Neural cell (in vitro differentiated cells): ENCODE measurements around the gene PPP1R13B. TPM values are rescaled to one million over a fixed set of nuclear protein-coding genes. Genes with fewer than 3 reads are reported as not detected.

Source experiments
- H2AFZ ChIP-seq: fragments of 200-600, 300-800 bp; sonication (generic), shearing (Covaris generic); 2 replicates; pipeline ENCODE4 v1.6.0; 2014; ENCODE audit warnings: low read depth, mild to moderate bottlenecking, antibody characterized with exemption, low read length, moderate library complexity
- H3F3A ChIP-seq: fragments of 200-600 bp; shearing (Covaris generic); 2 replicates; pipeline ENCODE4 v1.6.1; 2016; ENCODE audit warnings: mild to moderate bottlenecking, moderate library complexity, mixed read lengths, antibody characterized with exemption, low read length; ENCODE audit not compliant: insufficient read depth, poor library complexity, severe bottlenecking
- H3K27ac ChIP-seq: fragments of 200-600, 300-800 bp; sonication (generic), shearing (Covaris generic); 2 replicates; pipeline ENCODE4 v1.5.1; 2014; ENCODE audit warnings: mild to moderate bottlenecking, low read length, moderate library complexity
- H3K27me3 ChIP-seq: fragments of 300-800, 200-600 bp; sonication (generic), shearing (Covaris generic); 2 replicates; pipeline ENCODE4 v1.6.0; 2014; ENCODE audit warnings: mild to moderate bottlenecking, low read depth, low read length, moderate library complexity; ENCODE audit not compliant: insufficient read depth
- H3K36me3 ChIP-seq: fragments of 300-800, 200-600 bp; sonication (generic), shearing (Covaris generic); 2 replicates; pipeline ENCODE4 v1.5.1; 2014; ENCODE audit warnings: mild to moderate bottlenecking, antibody characterized with exemption, low read length, moderate library complexity; ENCODE audit not compliant: insufficient read depth
- H3K4me2 ChIP-seq: fragments of 300-800, 200-600 bp; sonication (generic), shearing (Covaris generic); 2 replicates; pipeline ENCODE4 v1.6.0; 2014; ENCODE audit warnings: mild to moderate bottlenecking, low read length
- H3K4me3 ChIP-seq: fragments of 300-800, 200-600 bp; sonication (generic), shearing (Covaris generic); 2 replicates; pipeline ENCODE4 v1.5.1; 2014; ENCODE audit warnings: mild to moderate bottlenecking, low read length, moderate library complexity
- H3K79me2 ChIP-seq: fragments of 200-600 bp; shearing (Covaris generic); replicated peaks from 2 replicates; pipeline ENCODE4 v1.6.0; 2014; ENCODE audit warnings: mild to moderate bottlenecking, low read length, moderate library complexity; ENCODE audit not compliant: insufficient read depth
- H3K9ac ChIP-seq: fragments of 300-800, 200-600 bp; sonication (generic), shearing (Covaris generic); 2 replicates; pipeline ENCODE4 v1.6.1; 2016; ENCODE audit warnings: mild to moderate bottlenecking, low read length, mixed read lengths
- H3K9me2 ChIP-seq: fragments of 200-600 bp; shearing (Covaris generic); 2 replicates; pipeline ENCODE4 v1.6.1; 2016; ENCODE audit warnings: mild to moderate bottlenecking, low read length, mixed read lengths; ENCODE audit not compliant: insufficient read depth
- H3K9me3 ChIP-seq: fragments of 200-600, 300-800 bp; sonication (generic), shearing (Covaris generic); 2 replicates; pipeline ENCODE4 v1.6.1; 2016; ENCODE audit warnings: mild to moderate bottlenecking, mixed run types, low read length, moderate library complexity, mixed read lengths
- H4K20me1 ChIP-seq: fragments of 200-600 bp; shearing (Covaris generic); 2 replicates; pipeline ENCODE4 v1.6.1; 2016; ENCODE audit warnings: mild to moderate bottlenecking, mixed run types; ENCODE audit not compliant: insufficient read depth
- EP300 ChIP-seq: fragments of 450-650 bp; conservative IDR thresholded peaks from 2 replicates; pipeline ENCODE4 v1.6.1; 2014; ENCODE audit warnings: antibody characterized with exemption, mild to moderate bottlenecking, moderate library complexity; ENCODE audit not compliant: poor library complexity, severe bottlenecking
- EZH2 ChIP-seq: fragments of 200-600, 300-800 bp; shearing (Covaris generic), sonication (generic); IDR thresholded peaks from 2 replicates; pipeline ENCODE4 v1.6.1; 2014; ENCODE audit warnings: antibody characterized with exemption, low read length, borderline replicate concordance, mild to moderate bottlenecking; ENCODE audit not compliant: insufficient read depth, poor library complexity, severe bottlenecking
- MXI1 ChIP-seq: fragments of 450-650 bp; conservative IDR thresholded peaks from 2 replicates; pipeline ENCODE4 v1.6.1; 2014; ENCODE audit warnings: antibody characterized with exemption, mild to moderate bottlenecking; ENCODE audit not compliant: poor library complexity, severe bottlenecking
- POLR2AphosphoS5 ChIP-seq: IDR thresholded peaks from 2 replicates; pipeline ENCODE4 v1.6.1; 2012
- RAD21 ChIP-seq: fragments of 450-650 bp; conservative IDR thresholded peaks from 2 replicates; pipeline ENCODE4 v1.6.1; 2014; ENCODE audit warnings: antibody characterized with exemption, mild to moderate bottlenecking, moderate library complexity
- REST ChIP-seq: IDR thresholded peaks from 2 replicates; pipeline ENCODE4 v1.6.1; 2012; ENCODE audit warnings: borderline replicate concordance
- SMC3 ChIP-seq: fragments of 450-650 bp; conservative IDR thresholded peaks from 2 replicates; pipeline ENCODE4 v1.6.1; 2014; ENCODE audit warnings: antibody characterized with exemption, mild to moderate bottlenecking, moderate library complexity; ENCODE audit not compliant: poor library complexity
- TAF1 ChIP-seq: IDR thresholded peaks from 2 replicates; pipeline ENCODE4 v1.6.1; 2012; ENCODE audit warnings: low read depth
- polyA plus RNA-seq: library from polyadenylated mRNA; depleted of rRNA; stranded (reverse); fragments of >200 nt; gene quantifications from 2 replicates; pipeline ENCODE4 v1.2.3, GENCODE V29; 2014
- TF ChIP-seq, protein P1 (sequence below): fragments of 450-650 bp; IDR thresholded peaks from 2 replicates; pipeline ENCODE4 v1.5.1; 2014; ENCODE audit warnings: antibody characterized with exemption, mild to moderate bottlenecking, moderate library complexity; ENCODE audit not compliant: poor library complexity, severe bottlenecking

PPP1R13B gene
- polyA plus RNA-seq, 1 donor from 2014 or later, result 8.2 TPM

DNA sequence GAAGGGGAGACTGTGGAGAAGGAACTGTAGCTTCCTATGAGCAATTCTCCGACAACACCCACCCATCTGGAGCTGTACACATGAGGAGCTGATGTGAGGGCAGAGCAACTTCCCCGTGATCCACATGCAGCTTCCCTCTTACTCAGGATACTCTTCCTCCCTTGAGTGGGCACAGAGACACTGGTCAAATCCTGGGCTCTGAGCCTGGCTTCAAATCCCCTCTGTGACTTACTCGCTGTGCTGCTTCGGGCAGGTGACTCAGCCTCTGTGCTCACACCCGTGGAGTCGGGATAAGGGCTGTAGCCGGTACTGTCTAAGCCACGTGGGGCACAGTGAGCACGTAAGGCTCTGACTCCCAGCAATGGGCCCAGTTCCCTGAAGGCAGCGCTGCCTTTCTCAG is 100.7 kb downstream of the PPP1R13B start:
- Histone ChIP-seq H3K9me3 (no peaks in the 10 kb centered on the region), H3K9ac (no peak overlapping the region), H3K4me2 (no peak overlapping the region), H3K4me3 (no peak overlapping the region), H3F3A (no peaks in the 10 kb centered on the region), H3K79me2 (no peaks in the 10 kb centered on the region), H2AFZ (no peak overlapping the region), H3K9me2 (no peaks in the 10 kb centered on the region), H3K27ac (no peak overlapping the region), H3K36me3 (no peaks in the 10 kb centered on the region), H4K20me1 (no peaks in the 10 kb centered on the region), H3K27me3 (no peaks in the 10 kb centered on the region)
- no peak for TF ChIP-seq MXI1
- TF ChIP-seq EP300, result no peak
- TF ChIP-seq EZH2, result no peak
- TF ChIP-seq RAD21, result no peak
- no peak for TF ChIP-seq TAF1

DNA sequence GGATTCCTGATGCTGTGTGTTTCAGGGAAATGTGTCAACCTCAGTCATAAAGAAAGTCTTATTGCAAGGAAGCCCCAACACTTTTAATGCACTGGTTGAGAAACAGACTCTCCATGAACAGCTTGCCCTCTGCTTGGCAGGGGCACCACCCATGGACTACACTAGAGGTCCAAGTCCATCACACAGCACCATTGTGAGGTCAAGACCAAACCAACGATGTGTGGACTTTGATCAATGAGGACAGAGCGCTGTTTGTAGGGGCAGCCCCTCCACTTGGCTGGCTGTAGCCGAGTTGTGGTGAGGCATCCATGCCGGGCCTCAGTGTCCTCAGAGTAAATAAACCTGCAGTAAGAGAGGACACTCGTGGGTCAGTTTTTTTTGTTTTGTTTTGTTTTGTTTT is 102.0 kb downstream of the PPP1R13B start:
- Histone ChIP-seq H3K4me2 (no peak overlapping the region), H3K9me3 (no peaks in the 10 kb centered on the region), H3F3A (no peaks in the 10 kb centered on the region), H3K27ac (no peak overlapping the region), H3K4me3 (no peak overlapping the region), H3K27me3 (no peaks in the 10 kb centered on the region), H2AFZ (no peak overlapping the region), H3K9ac (no peak overlapping the region), H3K36me3 (no peaks in the 10 kb centered on the region), H3K79me2 (no peaks in the 10 kb centered on the region), H3K9me2 (no peaks in the 10 kb centered on the region), H4K20me1 (no peaks in the 10 kb centered on the region)
- TF ChIP-seq MXI1, result no peak
- TF ChIP-seq, protein P1, sequence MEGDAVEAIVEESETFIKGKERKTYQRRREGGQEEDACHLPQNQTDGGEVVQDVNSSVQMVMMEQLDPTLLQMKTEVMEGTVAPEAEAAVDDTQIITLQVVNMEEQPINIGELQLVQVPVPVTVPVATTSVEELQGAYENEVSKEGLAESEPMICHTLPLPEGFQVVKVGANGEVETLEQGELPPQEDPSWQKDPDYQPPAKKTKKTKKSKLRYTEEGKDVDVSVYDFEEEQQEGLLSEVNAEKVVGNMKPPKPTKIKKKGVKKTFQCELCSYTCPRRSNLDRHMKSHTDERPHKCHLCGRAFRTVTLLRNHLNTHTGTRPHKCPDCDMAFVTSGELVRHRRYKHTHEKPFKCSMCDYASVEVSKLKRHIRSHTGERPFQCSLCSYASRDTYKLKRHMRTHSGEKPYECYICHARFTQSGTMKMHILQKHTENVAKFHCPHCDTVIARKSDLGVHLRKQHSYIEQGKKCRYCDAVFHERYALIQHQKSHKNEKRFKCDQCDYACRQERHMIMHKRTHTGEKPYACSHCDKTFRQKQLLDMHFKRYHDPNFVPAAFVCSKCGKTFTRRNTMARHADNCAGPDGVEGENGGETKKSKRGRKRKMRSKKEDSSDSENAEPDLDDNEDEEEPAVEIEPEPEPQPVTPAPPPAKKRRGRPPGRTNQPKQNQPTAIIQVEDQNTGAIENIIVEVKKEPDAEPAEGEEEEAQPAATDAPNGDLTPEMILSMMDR, result no peak
- TF ChIP-seq RAD21, result no peak
- no peak for TF ChIP-seq TAF1
- no peak for TF ChIP-seq REST
- TF ChIP-seq EP300, result no peak
- TF ChIP-seq EZH2, result no peak
- no peak for TF ChIP-seq SMC3
- no peak for TF ChIP-seq POLR2AphosphoS5
